H1 (cell line): Measurements from ENCODE around the gene NALF2. TPM values are rescaled to one million over a fixed set of nuclear protein-coding genes. Genes with fewer than 3 reads are reported as not detected.

ENCODE experiments used
- CTCF ChIA-PET: fragments of 300-600 bp; sonication (Branson Sonifier 250); formaldehyde crosslinking; loops from one replicate; lab custom pipeline; 2021; ENCODE audit not compliant: partially characterized antibody; lab: Charles Lee
- POLR2A ChIA-PET: fragments of 300-600 bp; sonication (Branson Sonifier 250); formaldehyde crosslinking; loops from one replicate; lab custom pipeline; 2021; ENCODE audit warnings: inconsistent platforms; ENCODE audit not compliant: partially characterized antibody; lab: Charles Lee
- DNase-seq, 2 experiments: peaks; one replicate each; pipeline versions ENCODE4 v3.0.0 to v3.0.0-alpha.2; 2010 to 2022; ENCODE audit warnings: low spot score in 2 of 2, low read depth in 1 of 2, mixed read lengths in 1 of 2
- FAIRE-seq: peaks from 2 replicates; lab custom pipeline; 2011; peaks lifted over from hg19 to GRCh38; lab: Jason Lieb, UNC
- H2AFZ ChIP-seq: 2 replicates; pipeline ENCODE4 v1.8.1; 2012; ENCODE audit warnings: low read length, inconsistent platforms
- H2AK5ac ChIP-seq: 2 replicates; pipeline ENCODE4 v1.6.1; 2013; ENCODE audit warnings: low read depth, low read length
- H2BK120ac ChIP-seq: replicated peaks from 2 replicates; pipeline ENCODE3; 2013; ENCODE audit warnings: low read depth, low read length, inconsistent platforms
- H2BK12ac ChIP-seq: 2 replicates; pipeline ENCODE4 v1.6.1; 2013; ENCODE audit warnings: low read depth, low read length
- H2BK15ac ChIP-seq: 2 replicates; pipeline ENCODE4 v1.6.1; 2013; ENCODE audit warnings: low read length
- H2BK20ac ChIP-seq: 2 replicates; pipeline ENCODE4 v1.6.1; 2013; ENCODE audit warnings: low read length
- H2BK5ac ChIP-seq: 2 replicates; pipeline ENCODE4 v1.6.1; 2013; ENCODE audit warnings: low read depth, low read length
- H3K14ac ChIP-seq: 2 replicates; pipeline ENCODE4 v1.6.1; 2013; ENCODE audit warnings: inconsistent platforms; ENCODE audit not compliant: insufficient read length
- H3K18ac ChIP-seq: 2 replicates; pipeline ENCODE4 v1.6.1; 2013; ENCODE audit warnings: low read length; ENCODE audit errors: extremely low read depth
- H3K23ac ChIP-seq: 2 replicates; pipeline ENCODE4 v1.6.1; 2013; ENCODE audit warnings: inconsistent platforms; ENCODE audit not compliant: insufficient read length
- H3K23me2 ChIP-seq: 2 replicates; pipeline ENCODE4 v1.6.1; 2013; ENCODE audit warnings: low read depth, low read length
- H3K27ac ChIP-seq: 2 replicates; pipeline ENCODE4 v1.6.1; 2011; ENCODE audit warnings: low read depth, low read length, inconsistent platforms
- H3K27me3 ChIP-seq, 4 experiments: replicated peaks in 1 of 4; 1 replicate in 1 of 4; 2 replicates in 3 of 4; pipeline versions ENCODE4 v1.6.1 to v1.8.1; 2011 to 2013; ENCODE audit warnings: low read length in 3 of 4, mild to moderate bottlenecking in 3 of 4, inconsistent platforms in 2 of 4, mixed read lengths in 2 of 4, moderate library complexity in 1 of 4; ENCODE audit not compliant: control insufficient read depth in 3 of 4, insufficient read depth in 3 of 4; ENCODE audit errors: extremely low read depth in 1 of 4
- H3K36me3 ChIP-seq, 4 experiments: 2 replicates each; pipeline versions ENCODE4 v1.6.1 to v1.8.1; 2011 to 2013; ENCODE audit warnings: mild to moderate bottlenecking in 4 of 4, low read length in 3 of 4, moderate library complexity in 2 of 4, control low read depth in 1 of 4, inconsistent platforms in 1 of 4; ENCODE audit not compliant: insufficient read depth in 4 of 4, control insufficient read depth in 2 of 4
- H3K4ac ChIP-seq: replicated peaks from 2 replicates; pipeline ENCODE3; 2013; ENCODE audit warnings: low read length, low read depth, mixed read lengths, inconsistent platforms; ENCODE audit not compliant: insufficient read length
- H3K4me1 ChIP-seq, 4 experiments: replicated peaks in 1 of 4; 1 replicate in 1 of 4; 2 replicates in 3 of 4; pipeline versions ENCODE4 v1.6.1 to v1.8.1; 2011 to 2013; ENCODE audit warnings: low read length in 3 of 4, inconsistent platforms in 2 of 4, mixed read lengths in 1 of 4; ENCODE audit not compliant: insufficient read depth in 4 of 4, control insufficient read depth in 3 of 4
- H3K4me2 ChIP-seq, 2 experiments: 2 replicates each; pipeline versions ENCODE4 v1.6.1 to v1.8.1; 2011 to 2013; ENCODE audit warnings: low read depth in 2 of 2, low read length in 2 of 2, control low read depth in 1 of 2, inconsistent platforms in 1 of 2, mild to moderate bottlenecking in 1 of 2; ENCODE audit not compliant: insufficient read depth in 1 of 2
- H3K4me3 ChIP-seq, 4 experiments: fragments of 200-600, 300-600 bp in 1 of 4; sonication (generic), shearing (Covaris generic), sonication (Bioruptor Twin) in 1 of 4; 2 replicates each; pipeline versions ENCODE4 v1.5.1 to v1.8.1; 2011 to 2016; ENCODE audit warnings: low read length in 4 of 4, low read depth in 3 of 4, control low read depth in 2 of 4, inconsistent platforms in 2 of 4, mild to moderate bottlenecking in 2 of 4, mixed read lengths in 1 of 4, moderate library complexity in 1 of 4; ENCODE audit not compliant: insufficient read depth in 2 of 4; ENCODE audit errors: extremely low read depth in 1 of 4
- H3K56ac ChIP-seq: replicated peaks from 2 replicates; pipeline ENCODE3; 2013; ENCODE audit warnings: low read depth, mild to moderate bottlenecking, mixed read lengths, low read length, inconsistent platforms; ENCODE audit not compliant: insufficient read length
- H3K79me1 ChIP-seq: 2 replicates; pipeline ENCODE4 v1.6.1; 2013; ENCODE audit warnings: low read depth, low read length, control low read depth
- H3K79me2 ChIP-seq, 2 experiments: 2 replicates each; pipeline versions ENCODE4 v1.6.1 to v1.8.1; 2012 to 2013; ENCODE audit warnings: low read length in 2 of 2, mild to moderate bottlenecking in 2 of 2, inconsistent platforms in 1 of 2; ENCODE audit not compliant: insufficient read depth in 2 of 2, control insufficient read depth in 1 of 2
- H3K9ac ChIP-seq, 4 experiments: replicated peaks in 1 of 4; 1 replicate in 1 of 4; 2 replicates in 3 of 4; pipeline versions ENCODE4 v1.6.1 to v1.8.1; 2011 to 2013; ENCODE audit warnings: low read depth in 3 of 4, low read length in 3 of 4, control low read depth in 2 of 4, mild to moderate bottlenecking in 2 of 4, moderate library complexity in 2 of 4, inconsistent platforms in 1 of 4; ENCODE audit errors: extremely low read depth in 1 of 4
- H3K9me3 ChIP-seq, 2 experiments: 2 replicates each; pipeline versions ENCODE4 v1.6.1 to v1.8.1; 2012 to 2013; ENCODE audit warnings: mild to moderate bottlenecking in 2 of 2, moderate library complexity in 2 of 2, control low read depth in 1 of 2, inconsistent platforms in 1 of 2, low read depth in 1 of 2, low read length in 1 of 2, mixed read lengths in 1 of 2; ENCODE audit not compliant: insufficient read depth in 2 of 2
- H4K20me1 ChIP-seq, 2 experiments: replicated peaks in 1 of 2; 2 replicates each; pipeline versions ENCODE3 to v1.8.1; 2011 to 2013; ENCODE audit warnings: inconsistent platforms in 2 of 2, low read length in 2 of 2, mild to moderate bottlenecking in 1 of 2; ENCODE audit not compliant: insufficient read depth in 2 of 2, control insufficient read depth in 1 of 2
- H4K5ac ChIP-seq: 2 replicates; pipeline ENCODE4 v1.6.1; 2013; ENCODE audit warnings: low read length, low read depth, mixed read lengths, inconsistent platforms; ENCODE audit not compliant: insufficient read length
- H4K8ac ChIP-seq: 2 replicates; pipeline ENCODE4 v1.8.0; 2013; ENCODE audit warnings: mild to moderate bottlenecking, moderate library complexity, low read length, inconsistent platforms; ENCODE audit not compliant: insufficient read depth; ENCODE audit errors: extremely low read depth
- H4K91ac ChIP-seq: replicated peaks from 2 replicates; pipeline ENCODE3; 2013; ENCODE audit warnings: low read length, mixed read lengths, inconsistent platforms; ENCODE audit not compliant: insufficient read length
- ASH2L ChIP-seq: fragments of 200-600, 300-600 bp; sonication (generic); IDR thresholded peaks from one replicate; pipeline ENCODE4 v1.7.1; 2017; ENCODE audit warnings: low read length
- CBX8 ChIP-seq: fragments of 300-800, 300-1000 bp; sonication (generic); IDR thresholded peaks from 2 replicates; pipeline ENCODE4 v1.7.1; 2016; ENCODE audit warnings: low read depth, low read length, borderline replicate concordance
- KDM4A ChIP-seq: IDR thresholded peaks from one replicate; pipeline ENCODE4 v1.7.1; 2012; ENCODE audit warnings: low read depth, mild to moderate bottlenecking, moderate library complexity, low read length, inconsistent platforms; ENCODE audit not compliant: severe bottlenecking
- PHF8 ChIP-seq: fragments of 200-600 bp; sonication (generic); conservative IDR thresholded peaks from 2 replicates; pipeline ENCODE4 v1.7.1; 2012; ENCODE audit warnings: low read depth, mild to moderate bottlenecking, inconsistent platforms, low read length, moderate library complexity
- SUZ12 ChIP-seq: fragments of 200-600 bp; sonication (generic); IDR thresholded peaks from 2 replicates; pipeline ENCODE4 v1.6.1; 2012; ENCODE audit warnings: mild to moderate bottlenecking, inconsistent platforms, low read length, moderate library complexity, mixed read lengths
- TCF12 ChIP-seq: IDR thresholded peaks from 2 replicates; pipeline ENCODE4 v1.6.1; 2011; ENCODE audit warnings: low read depth, mild to moderate bottlenecking, low read length
- WGBS, 2 experiments: shearing (Covaris generic) in 1 of 2; methylation state at CpG; one replicate each; pipeline versions ENCODE4 v1.1.6 to v1.1.7; 2013 to 2015; ENCODE audit warnings: low lambda C conversion rate in 2 of 2, mixed read lengths in 2 of 2, inconsistent platforms in 1 of 2, low coverage in 1 of 2, missing lambda C conversion rate in 1 of 2; ENCODE audit not compliant: insufficient replicate concordance in 2 of 2, insufficient coverage in 1 of 2, insufficient read length in 1 of 2; ENCODE audit errors: extremely low coverage in 1 of 2, missing lambda C conversion rate in 1 of 2; 5-methylcytosine and 5-hydroxymethylcytosine counted together
- polyA plus RNA-seq, 7 experiments: library from polyadenylated mRNA; depleted of rRNA in 3 of 7; stranded (reverse) in 5 of 7; unstranded in 2 of 7; fragments of >200 nt in 5 of 7; fragments of 200-250 nt in 2 of 7; gene quantifications; 1 replicate in 5 of 7; 2 replicates in 1 of 7; 4 replicates in 1 of 7; pipeline versions ENCODE4 v1.2.1 to v1.2.3, GENCODE V29; 2011 to 2013; ENCODE audit warnings: missing spikeins in 2 of 7, mixed read lengths in 2 of 7
- total RNA-seq: library from RNA; stranded (reverse); fragmentation: NEBNext Ultra II Directional; extraction: Animal tissue kit (Norgen Biotek cat#: 25700); gene quantifications from 2 replicates; pipeline ENCODE4 v1.2.1, GENCODE V29; 2021

The NALF2 gene
- total and polyA plus RNA-seq, 2 of the 8 experiments (the other 6 are each of a cell fraction or from before 2014, with no cell fraction given), result 7.5 to 15.6 TPM

- DNase-seq (no peak), FAIRE-seq (no peak)
- Histone ChIP-seq H3K9ac (peak overlapping the region in 2 of 4 experiments; percentile 37 to 58; a peak in 2 of 7 replicates), H2AK5ac (no peak overlapping the region), H2BK12ac (no peak overlapping the region), H3K18ac (no peak overlapping the region), H3K27me3 (peaks cover 0 to 13% (median 5%) of the 10 kb centered on the region in 4 experiments; a peak in 6 of 7 replicates), H2BK120ac (no peak overlapping the region), H3K9me3 (no peaks in the 10 kb centered on the region), H4K91ac (no peak overlapping the region), H2BK20ac (no peak overlapping the region), H3K4me2 (peak overlapping the region; percentile 77 to 96), H3K23me2 (peaks cover 8% of the 10 kb centered on the region; the same call in 1 of the 2 replicates), H4K5ac (no peak overlapping the region), H4K20me1 (peaks cover 9 to 19% of the 10 kb centered on the region in 2 experiments), H4K8ac (no peak overlapping the region), H3K4ac (no peak overlapping the region), H3K36me3 (no peaks in the 10 kb centered on the region), H3K56ac (no peak overlapping the region), H3K4me3 (peak overlapping the region; percentile 63 to 94 (median 72)), H2BK5ac (no peak overlapping the region), H3K27ac (no peak overlapping the region; the same call in 1 of the 2 replicates), H3K4me1 (peaks cover 0 to 14% (median 7%) of the 10 kb centered on the region in 4 experiments; a peak in 6 of 7 replicates), H2AFZ (no peak overlapping the region), H2BK15ac (no peak overlapping the region), H3K79me1 (no peaks in the 10 kb centered on the region), H3K79me2 (peaks cover 0 to 12% of the 10 kb centered on the region in 2 experiments; a peak in 1 of 4 replicates), H3K23ac (no peak overlapping the region), H3K14ac (no peak overlapping the region)
- TF ChIP-seq ASH2L (no peak), KDM4A (peak; percentile 24), PHF8 (no peak), TCF12 (no peak), CBX8 (no peak), SUZ12 (no peak)
- WGBS, 2 experiments, result 4% methylated on average over 12 of the region's 146 CpGs; no CpG with 5 or more reads in 1 of the 2 experiments
- ChIA-PET POLR2A (interaction anchor here (0.8 kb wide), 1 partner anchor 111 kb away, joined by 3 read pairs; the partner anchor contains the start of gene EDA), CTCF (no interaction called here)
These were observed 793 bp downstream of the NALF2 start for GRCh38 chrX:69504626-69505612.
